ENCODE data around the gene FRS2. TPM values are rescaled to one million over a fixed set of nuclear protein-coding genes. Genes with fewer than 3 reads are reported as not detected.

FRS2 gene
- total RNA-seq, 1 experiment from 2014 or later, result 33.7 TPM

DNA sequence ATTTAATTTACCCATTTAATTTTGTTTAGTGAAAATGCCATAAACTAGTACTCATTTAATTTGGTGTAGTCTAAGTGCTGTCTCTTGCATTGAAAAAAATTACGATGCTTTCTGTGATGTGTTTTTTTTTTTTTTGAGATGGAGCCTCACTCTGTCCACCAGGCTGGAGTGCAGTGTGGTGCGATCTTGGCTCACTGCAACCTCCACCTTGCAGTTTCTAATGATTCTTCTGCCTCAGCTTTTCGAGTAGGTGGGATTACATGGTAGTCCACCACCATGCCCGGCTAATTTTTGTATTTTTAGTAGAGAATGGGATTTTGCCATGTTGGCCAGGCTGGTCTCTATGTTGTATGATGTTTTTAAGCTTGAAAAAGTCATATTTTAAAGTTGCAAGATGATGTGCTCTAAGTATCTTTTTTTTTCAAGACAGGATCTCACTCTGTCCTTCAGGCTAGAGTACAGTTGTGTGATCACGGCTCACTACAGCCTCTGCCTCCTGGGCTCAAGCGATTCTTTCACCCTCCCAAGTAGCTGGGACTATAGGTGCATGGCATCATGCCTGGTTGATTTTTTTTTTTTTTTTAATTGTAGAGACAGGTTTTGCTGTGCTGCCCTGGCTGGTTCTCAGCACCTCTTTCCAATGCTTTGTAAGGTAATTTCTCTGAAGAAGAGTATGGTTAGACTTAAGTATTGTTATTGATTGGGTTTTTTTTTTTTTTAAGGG lies 131.9 kb downstream of the FRS2 start:
- H2BK120ac ChIP-seq (ENCODE audit: low read depth, low read length, poor library complexity, severe bottlenecking), result no peak overlapping the region
- no peak overlapping the region for H3K23ac ChIP-seq (ENCODE audit: insufficient read length, low read depth, low read length)
- H3K9me3 Mint-ChIP-seq, result 0 out of 5 replicates have a peak, but pooled peaks cover 0 to 2% of the 10 kb centered on the region in 2 experiments
- H3K4me2 ChIP-seq (ENCODE audit: insufficient read depth, insufficient read length, low read length), result no peak overlapping the region
- no peaks in the 10 kb centered on the region; the same call in 1 of the 2 replicates for H3K27me3 Mint-ChIP-seq (ENCODE audit: low read depth)
- no peak overlapping the region for H3K14ac ChIP-seq (ENCODE audit: insufficient read depth, low read length)
- H4K20me1 ChIP-seq (ENCODE audit: control insufficient read depth, insufficient read depth, insufficient read length), result no peaks in the 10 kb centered on the region
- no peak overlapping the region for H2BK20ac ChIP-seq (ENCODE audit: low read depth, low read length, poor library complexity, severe bottlenecking)
- no peak overlapping the region for H3K27ac ChIP-seq (ENCODE audit: insufficient read length, low read depth, low read length)
- H3K36me3 Mint-ChIP-seq (ENCODE audit: insufficient read depth in 1 of 3, low read depth in 3 of 3), result peaks cover 43 to 60% (median 55%) of the 10 kb centered on the region in 3 experiments; a peak in 6 of 7 replicates
- H3K79me2 ChIP-seq (ENCODE audit: insufficient read depth, low read length), result no peaks in the 10 kb centered on the region
- no peak for DNase-seq
- no peak overlapping the region for H2AFZ ChIP-seq (ENCODE audit: low read length)
- H3T11ph ChIP-seq (ENCODE audit: low read length), result no peak overlapping the region
- no CpG with 5 or more reads among the region's 6 CpGs for WGBS (ENCODE audit: extremely low coverage, insufficient read length, low lambda C conversion rate)
- H2BK15ac ChIP-seq (ENCODE audit: low read depth, low read length), result no peak overlapping the region
- no peak overlapping the region for H3K56ac ChIP-seq (ENCODE audit: insufficient read length, low read depth, low read length)
- H3K23me2 ChIP-seq (ENCODE audit: insufficient read length, low read depth, low read length, poor library complexity, severe bottlenecking), result no peaks in the 10 kb centered on the region
- peak overlapping the region in 1 of 3 experiments; percentile 49; a peak in 2 of 7 replicates for H3K27ac Mint-ChIP-seq
- no peak overlapping the region for H3K4me3 Mint-ChIP-seq
- no peaks in the 10 kb centered on the region for H3K79me1 ChIP-seq (ENCODE audit: insufficient read depth, low read depth, low read length, poor library complexity, severe bottlenecking)
- H3K4me1 ChIP-seq (ENCODE audit: insufficient read depth, low read length), result no peaks in the 10 kb centered on the region
- no peak overlapping the region for H4K8ac ChIP-seq (replicated peaks; ENCODE audit: insufficient read length, low read depth, low read length)
- H3K9ac ChIP-seq (ENCODE audit: extremely low read depth, insufficient read length, low read length), result no peak overlapping the region
- no peak overlapping the region for H4K91ac ChIP-seq (ENCODE audit: insufficient read length, low read depth, low read length)
- no peak overlapping the region for H2AK5ac ChIP-seq (ENCODE audit: insufficient read length, low read length)
- TF ChIP-seq, protein P1, sequence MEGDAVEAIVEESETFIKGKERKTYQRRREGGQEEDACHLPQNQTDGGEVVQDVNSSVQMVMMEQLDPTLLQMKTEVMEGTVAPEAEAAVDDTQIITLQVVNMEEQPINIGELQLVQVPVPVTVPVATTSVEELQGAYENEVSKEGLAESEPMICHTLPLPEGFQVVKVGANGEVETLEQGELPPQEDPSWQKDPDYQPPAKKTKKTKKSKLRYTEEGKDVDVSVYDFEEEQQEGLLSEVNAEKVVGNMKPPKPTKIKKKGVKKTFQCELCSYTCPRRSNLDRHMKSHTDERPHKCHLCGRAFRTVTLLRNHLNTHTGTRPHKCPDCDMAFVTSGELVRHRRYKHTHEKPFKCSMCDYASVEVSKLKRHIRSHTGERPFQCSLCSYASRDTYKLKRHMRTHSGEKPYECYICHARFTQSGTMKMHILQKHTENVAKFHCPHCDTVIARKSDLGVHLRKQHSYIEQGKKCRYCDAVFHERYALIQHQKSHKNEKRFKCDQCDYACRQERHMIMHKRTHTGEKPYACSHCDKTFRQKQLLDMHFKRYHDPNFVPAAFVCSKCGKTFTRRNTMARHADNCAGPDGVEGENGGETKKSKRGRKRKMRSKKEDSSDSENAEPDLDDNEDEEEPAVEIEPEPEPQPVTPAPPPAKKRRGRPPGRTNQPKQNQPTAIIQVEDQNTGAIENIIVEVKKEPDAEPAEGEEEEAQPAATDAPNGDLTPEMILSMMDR (conservative IDR thresholded peaks at IDR 0.05), result no peak
- H2BK12ac ChIP-seq (ENCODE audit: insufficient read length, low read depth, low read length), result no peak overlapping the region
- H4K5ac ChIP-seq (ENCODE audit: insufficient read length, low read depth, low read length), result no peak overlapping the region
- H3K9me3 ChIP-seq (ENCODE audit: control insufficient read depth, low read depth, low read length), result no peaks in the 10 kb centered on the region
- no peak overlapping the region for H3K18ac ChIP-seq (ENCODE audit: insufficient read length, low read depth, low read length)
- no peak overlapping the region for H2BK5ac ChIP-seq (ENCODE audit: insufficient read length, low read length)
- H3K27me3 ChIP-seq (ENCODE audit: insufficient read depth, low read length), result no peaks in the 10 kb centered on the region
- no peaks in the 10 kb centered on the region for H3K4me1 Mint-ChIP-seq
- H3K4ac ChIP-seq (ENCODE audit: low read depth, low read length), result no peak overlapping the region
